HepG2 (cell line): ENCODE measurements around the gene CDH22. TPM values are rescaled to one million over a fixed set of nuclear protein-coding genes. Genes with fewer than 3 reads are reported as not detected.

Experiments
- ATAC-seq: fragments of 200-7000 bp; cut with Tn5 transposase; 3 replicates; pipeline ENCODE4 v1.9.1; 2020; ENCODE audit warnings: mild to moderate bottlenecking, moderate library complexity
- BruUV-seq: library from RNA; stranded (reverse); fragments of 400-500 nt; replicated peaks from 2 replicates; lab custom pipeline; 2021; lab: Mats Ljungman, UMichigan
- CTCF ChIA-PET: fragments of 300-600 bp; formaldehyde crosslinking; extraction: SDS; loops from one replicate; lab custom pipeline; 2021; ENCODE audit warnings: low total read pairs, inconsistent platforms, low intra/inter-chr PET ratio; lab: Yijun Ruan, JAX
- POLR2A ChIA-PET: fragments of 350-600 bp; sonication (Branson Sonifier 250); formaldehyde crosslinking; loops from one replicate; lab custom pipeline; 2020; ENCODE audit warnings: antibody characterized with exemption, inconsistent platforms; lab: Yijun Ruan, JAX
- DNase-seq: peaks from one replicate; pipeline ENCODE4 v3.0.0-alpha.2; 2015; ENCODE audit warnings: low spot score
- FAIRE-seq: peaks from 3 replicates; lab custom pipeline; 2011; peaks lifted over from hg19 to GRCh38; lab: Jason Lieb, UNC
- H2AFZ ChIP-seq: one replicate; pipeline ENCODE4 v1.6.1; 2011; ENCODE audit warnings: low read length, inconsistent platforms
- H3K27ac ChIP-seq: fragments of 300-600 bp; 3 replicates; pipeline ENCODE4 v1.8.0; 2011; ENCODE audit warnings: mixed run types, mild to moderate bottlenecking, mixed read lengths, low read length, inconsistent platforms; ENCODE audit not compliant: insufficient read depth; ENCODE audit errors: extremely low read length
- H3K27me3 ChIP-seq, 2 experiments: fragments of 200-600 bp in 1 of 2; 2 replicates in 1 of 2; 3 replicates in 1 of 2; pipeline versions ENCODE4 v1.6.0 to v1.8.0; 2011; ENCODE audit warnings: low read length in 2 of 2, mild to moderate bottlenecking in 2 of 2, moderate library complexity in 2 of 2, inconsistent platforms in 1 of 2; ENCODE audit not compliant: insufficient read depth in 2 of 2, control insufficient read depth in 1 of 2
- H3K36me3 ChIP-seq, 2 experiments: fragments of 200-600 bp in 1 of 2; replicated peaks in 1 of 2; 2 replicates in 1 of 2; 3 replicates in 1 of 2; pipeline versions ENCODE4 v1.5.1 to v1.8.0; 2011; ENCODE audit warnings: low read length in 2 of 2, inconsistent platforms in 1 of 2; ENCODE audit not compliant: insufficient read depth in 2 of 2, control insufficient read depth in 1 of 2
- H3K4me1 ChIP-seq: 2 replicates; pipeline ENCODE4 v1.5.1; 2012; ENCODE audit warnings: low read length, inconsistent platforms; ENCODE audit not compliant: insufficient read depth
- H3K4me2 ChIP-seq: 2 replicates; pipeline ENCODE4 v1.6.0; 2011; ENCODE audit warnings: low read depth, low read length, inconsistent platforms
- H3K4me3 ChIP-seq, 3 experiments: fragments of 200-600 bp in 1 of 3; sonication (generic), shearing (Covaris generic) in 1 of 3; replicated peaks in 1 of 3; 2 replicates each; pipeline ENCODE4 v1.5.1; 2011 to 2016; ENCODE audit warnings: low read length in 3 of 3, inconsistent platforms in 2 of 3, low read depth in 2 of 3, mild to moderate bottlenecking in 2 of 3, control low read depth in 1 of 3, mixed read lengths in 1 of 3; ENCODE audit not compliant: insufficient read depth in 1 of 3
- H3K79me2 ChIP-seq: one replicate; pipeline ENCODE4 v1.6.1; 2011; ENCODE audit warnings: low read length, inconsistent platforms; ENCODE audit not compliant: insufficient read depth
- H3K9ac ChIP-seq: 2 replicates; pipeline ENCODE4 v1.6.0; 2011; ENCODE audit warnings: mild to moderate bottlenecking, low read depth, low read length, inconsistent platforms; ENCODE audit not compliant: insufficient read depth
- H3K9me3 ChIP-seq: 2 replicates; pipeline ENCODE4 v1.5.1; 2012; ENCODE audit warnings: mild to moderate bottlenecking, low read length
- H4K20me1 ChIP-seq: 2 replicates; pipeline ENCODE4 v1.6.0; 2011; ENCODE audit warnings: inconsistent platforms, mild to moderate bottlenecking, low read length, moderate library complexity; ENCODE audit not compliant: insufficient read depth
- KLF13 ChIP-seq: sonication (generic); formaldehyde crosslinking; IDR thresholded peaks from 2 replicates; pipeline ENCODE4 v1.4.0; 2020; ENCODE audit warnings: mild to moderate bottlenecking, missing genetic modification reagents
- PHF21A ChIP-seq: sonication (generic); formaldehyde crosslinking; IDR thresholded peaks from 2 replicates; pipeline ENCODE4 v1.5.0; 2020; ENCODE audit warnings: mild to moderate bottlenecking, missing genetic modification reagents
- SALL2 ChIP-seq: sonication (generic); formaldehyde crosslinking; IDR thresholded peaks from 2 replicates; pipeline ENCODE4 v1.8.1; 2023; ENCODE audit warnings: mild to moderate bottlenecking, missing genetic modification reagents, inconsistent platforms
- TRIM22 ChIP-seq: fragments of 450-650 bp; IDR thresholded peaks from 2 replicates; pipeline ENCODE4 v1.6.1; 2017
- ZMYM3 ChIP-seq: sonication (generic); formaldehyde crosslinking; IDR thresholded peaks from 2 replicates; pipeline ENCODE4 v1.5.1; 2020; ENCODE audit warnings: mild to moderate bottlenecking, missing genetic modification reagents
- ZSCAN31 ChIP-seq: sonication (generic); formaldehyde crosslinking; IDR thresholded peaks from 2 replicates; pipeline ENCODE4 v1.5.0; 2020; ENCODE audit warnings: low read depth, mild to moderate bottlenecking, missing genetic modification reagents
- WGBS: methylation state at CpG from one replicate; pipeline ENCODE4 v1.1.6; 2017; ENCODE audit warnings: low lambda C conversion rate; 5-methylcytosine and 5-hydroxymethylcytosine counted together
- in situ Hi-C: cut with HindIII; loops from 2 replicates; pipeline ENCODE4 v1.10.0; 2017; ENCODE audit warnings: low pct_unique_long_range_greater_than_20kb; ENCODE audit not compliant: extremely low pct_ligation_motif_present
- intact Hi-C: fragments of 100-400 bp; cut with micrococcal nuclease; formaldehyde crosslinking; loops from one replicate; pipeline ENCODE4 v1.10.0; 2022; ENCODE audit not compliant: unreplicated experiment
- polyA plus RNA-seq, 8 experiments: library from polyadenylated mRNA; depleted of rRNA in 3 of 8; stranded (reverse) in 7 of 8; unstranded in 1 of 8; fragments of >200 nt; fragmentation: Illumina TruSeq in 4 of 8; extraction: Trizol in 4 of 8; gene quantifications; 2 replicates each; pipeline versions ENCODE4 v1.2.1 to v1.2.3, GENCODE V29; 2011 to 2016; ENCODE audit warnings: low read depth in 4 of 8, missing spikeins in 1 of 8, mixed read lengths in 1 of 8; ENCODE audit not compliant: insufficient read depth in 1 of 8
- total RNA-seq, 5 experiments: library from RNA; depleted of rRNA; stranded (reverse); fragments of >200 nt; fragmentation: Illumina TruSeq; extraction: Trizol; gene quantifications; 2 replicates each; pipeline ENCODE4 v1.2.3, GENCODE V29; 2016; ENCODE audit warnings: low read depth in 1 of 5
- TF ChIP-seq, protein P1 (sequence below): fragments of 450-650 bp; IDR thresholded peaks from 2 replicates; pipeline ENCODE4 v1.6.1; 2016

The CDH22 gene
- total and polyA plus RNA-seq, 2 of the 13 experiments (the other 11 are each of a cell fraction or from before 2014, with no cell fraction given): not detected

DNA sequence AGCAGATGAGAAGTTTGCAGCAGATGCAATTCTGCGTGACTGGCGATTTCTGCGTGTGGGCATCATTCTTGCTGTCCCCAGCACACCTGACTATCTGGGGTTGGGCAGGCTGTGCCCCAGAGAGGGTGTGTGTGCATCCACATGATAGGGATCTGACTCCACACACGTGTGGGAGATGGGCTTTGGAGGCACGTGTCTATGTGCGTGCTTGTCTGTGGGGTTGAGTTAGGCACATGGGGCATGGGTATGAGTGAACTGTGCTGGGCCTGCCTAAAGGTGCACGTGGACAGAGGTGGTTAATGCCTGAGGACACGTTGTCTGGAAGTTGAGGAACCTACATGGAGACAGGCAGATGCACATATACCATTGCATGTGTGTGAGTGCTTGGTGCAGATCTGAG, 139.9 kb downstream of the CDH22 start:
- ChIA-PET CTCF (no interaction called here), POLR2A (no interaction called here)
- in situ Hi-C loops: no loop called here
- intact Hi-C loops: no loop called here
- Histone ChIP-seq H3K27ac (no peak overlapping the region), H3K4me3 (no peak overlapping the region), H3K4me1 (no peaks in the 10 kb centered on the region), H3K4me2 (no peak overlapping the region), H3K36me3 (no peaks in the 10 kb centered on the region), H3K79me2 (no peaks in the 10 kb centered on the region), H2AFZ (no peak overlapping the region), H4K20me1 (no peaks in the 10 kb centered on the region), H3K27me3 (peaks cover 4 to 39% of the 10 kb centered on the region in 2 experiments; a peak in 3 of 5 replicates), H3K9ac (no peak overlapping the region), H3K9me3 (no peaks in the 10 kb centered on the region)
- ATAC-seq (no peak), DNase-seq (no peak), FAIRE-seq (no peak)
- WGBS: 0% methylated on average over 8 of the region's 8 CpGs
- BruUV-seq: no TSS peak
- TF ChIP-seq, protein P1, sequence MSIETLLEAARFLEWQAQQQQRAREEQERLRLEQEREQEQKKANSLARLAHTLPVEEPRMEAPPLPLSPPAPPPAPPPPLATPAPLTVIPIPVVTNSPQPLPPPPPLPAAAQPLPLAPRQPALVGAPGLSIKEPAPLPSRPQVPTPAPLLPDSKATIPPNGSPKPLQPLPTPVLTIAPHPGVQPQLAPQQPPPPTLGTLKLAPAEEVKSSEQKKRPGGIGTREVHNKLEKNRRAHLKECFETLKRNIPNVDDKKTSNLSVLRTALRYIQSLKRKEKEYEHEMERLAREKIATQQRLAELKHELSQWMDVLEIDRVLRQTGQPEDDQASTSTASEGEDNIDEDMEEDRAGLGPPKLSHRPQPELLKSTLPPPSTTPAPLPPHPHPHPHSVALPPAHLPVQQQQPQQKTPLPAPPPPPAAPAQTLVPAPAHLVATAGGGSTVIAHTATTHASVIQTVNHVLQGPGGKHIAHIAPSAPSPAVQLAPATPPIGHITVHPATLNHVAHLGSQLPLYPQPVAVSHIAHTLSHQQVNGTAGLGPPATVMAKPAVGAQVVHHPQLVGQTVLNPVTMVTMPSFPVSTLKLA: peak; percentile 100
- TF ChIP-seq KLF13 (CRISPR knock-in tag) (0 out of 2 replicates have a peak, but pooled peaks have one; percentile 42), SALL2 (CRISPR knock-in tag) (no peak)

GRCh38 chr20:46167080-46167479, 141.2 kb downstream of the CDH22 start:
- H3K27me3 ChIP-seq: peaks cover 4 to 36% of the 10 kb centered on the region in 2 experiments; a peak in 3 of 5 replicates
- H3K79me2 ChIP-seq: no peaks in the 10 kb centered on the region
- CTCF ChIA-PET: no interaction called here
- H3K9ac ChIP-seq: no peak overlapping the region
- no peaks in the 10 kb centered on the region for H3K4me1 ChIP-seq
- no peak overlapping the region for H3K4me3 ChIP-seq
- no peak overlapping the region for H3K27ac ChIP-seq
- H2AFZ ChIP-seq: no peak overlapping the region
- FAIRE-seq (no peak), DNase-seq (no peak), ATAC-seq (no peak)
- TF ChIP-seq PHF21A (CRISPR knock-in tag) (no peak), TRIM22 (no peak), ZSCAN31 (CRISPR knock-in tag) (no peak), ZMYM3 (peak; percentile 53; the same call in 1 of the 2 replicates)
- no peaks in the 10 kb centered on the region for H3K9me3 ChIP-seq
- no peaks in the 10 kb centered on the region for H3K36me3 ChIP-seq
- in situ Hi-C loops (no loop called here), intact Hi-C loops (no loop called here)
- no peaks in the 10 kb centered on the region for H4K20me1 ChIP-seq
- POLR2A ChIA-PET: no interaction called here
- H3K4me2 ChIP-seq: no peak overlapping the region
- BruUV-seq: no TSS peak
